Natural killer cell (primary cell): ENCODE data around the gene CDH13. TPM values are rescaled to one million over a fixed set of nuclear protein-coding genes. Genes with fewer than 3 reads are reported as not detected.

ENCODE experiments used
- ATAC-seq, 3 donors: fragments of 150-1000 bp in 2 of 3; fragments of 200-7000 bp in 1 of 3; cut with Tn5 transposase; 1 replicate in 1 of 3; 2 replicates in 2 of 3; pipeline ENCODE4 v1.10.0; 2021; ENCODE audit warnings: mild to moderate bottlenecking in 2 of 3, moderate library complexity in 2 of 3
- DNase-seq, 2 donors: peaks; one replicate each; pipeline versions ENCODE4 v3.0.0 to v3.0.0-alpha.2; 2013 to 2021; ENCODE audit warnings: mixed read lengths in 1 of 2
- H3K27ac ChIP-seq: one replicate; pipeline ENCODE4 v1.5.1; 2013; ENCODE audit warnings: mild to moderate bottlenecking, low read length
- H3K27me3 ChIP-seq: one replicate; pipeline ENCODE4 v1.6.1; 2013; ENCODE audit warnings: low read length; ENCODE audit not compliant: control insufficient read depth, insufficient read depth
- H3K36me3 ChIP-seq: one replicate; pipeline ENCODE4 v1.6.1; 2013; ENCODE audit warnings: low read length; ENCODE audit not compliant: control insufficient read depth, insufficient read depth
- H3K4me1 ChIP-seq: one replicate; pipeline ENCODE4 v1.6.1; 2013; ENCODE audit warnings: low read length; ENCODE audit not compliant: control insufficient read depth, insufficient read depth
- H3K4me3 ChIP-seq: one replicate; pipeline ENCODE4 v1.5.1; 2013; ENCODE audit warnings: low read length
- H3K9me3 ChIP-seq: one replicate; pipeline ENCODE4 v1.6.1; 2013; ENCODE audit warnings: low read length; ENCODE audit not compliant: control insufficient read depth, insufficient read depth
- H3K27ac Mint-ChIP-seq, 2 donors: one replicate each; pipeline ENCODE4 v1.8.0; 2022; ENCODE audit warnings: mild to moderate bottlenecking in 2 of 2, mixed read lengths in 2 of 2, moderate library complexity in 1 of 2
- H3K27me3 Mint-ChIP-seq, 2 donors: one replicate each; pipeline ENCODE4 v1.8.0; 2022; ENCODE audit warnings: low read depth in 2 of 2, mixed read lengths in 2 of 2
- H3K36me3 Mint-ChIP-seq: one replicate; pipeline ENCODE4 v1.8.0; 2022; ENCODE audit warnings: mixed read lengths
- H3K4me1 Mint-ChIP-seq, 2 donors: one replicate each; pipeline ENCODE4 v1.8.0; 2022; ENCODE audit warnings: mixed read lengths in 2 of 2
- H3K4me3 Mint-ChIP-seq: one replicate; pipeline ENCODE4 v1.8.0; 2022; ENCODE audit warnings: mild to moderate bottlenecking, moderate library complexity, mixed read lengths
- H3K9me3 Mint-ChIP-seq, 2 donors: one replicate each; pipeline ENCODE4 v1.8.0; 2022; ENCODE audit warnings: mixed read lengths in 2 of 2
- WGBS: methylation state at CpG from one replicate; pipeline ENCODE4 v1.1.7; 2013; ENCODE audit warnings: missing lambda C conversion rate; ENCODE audit not compliant: insufficient coverage; 5-methylcytosine and 5-hydroxymethylcytosine counted together
- intact Hi-C: fragments of 100-400 bp; cut with micrococcal nuclease; formaldehyde crosslinking; loops from one replicate; pipeline ENCODE4 v1.14.2; 2022
- total RNA-seq, 4 donors: library from RNA; stranded (reverse); fragments of 120-200 nt in 1 of 4; gene quantifications; one replicate each; pipeline versions ENCODE4 v1.2.3 to v1.2.4, GENCODE V29; 2013 to 2022
- TF ChIP-seq, protein P1 (sequence below): fragments of 200-600 bp; IDR thresholded peaks from one replicate; pipeline ENCODE4 v1.8.0; 2022; ENCODE audit warnings: antibody characterized with exemption

Gene CDH13
- total RNA-seq, 3 donors from 2014 or later (not counting 1 experiment from before 2014, with no cell fraction given) = not detected

DNA sequence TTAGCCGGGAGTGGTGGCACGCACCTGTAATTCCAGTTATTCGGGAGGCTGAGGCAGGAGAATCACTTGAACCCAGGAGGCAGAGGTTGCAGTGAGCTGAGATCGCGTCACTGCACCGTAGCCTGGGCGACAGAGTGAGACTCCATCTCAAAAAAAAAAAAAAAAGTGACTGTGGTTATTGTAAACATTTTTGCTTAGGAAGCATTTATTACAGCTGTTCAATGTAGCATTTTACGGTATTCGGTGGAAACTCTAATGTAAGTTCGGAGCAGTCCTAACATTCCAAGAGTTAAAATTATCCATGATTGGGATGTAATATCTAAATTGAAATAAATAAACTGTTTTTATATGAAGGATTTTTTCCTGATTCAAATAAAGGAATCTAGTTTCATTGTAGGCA, 926.2 kb downstream of the CDH13 start:
- H3K36me3 ChIP-seq = no peaks in the 10 kb centered on the region
- H3K27ac ChIP-seq = no peak overlapping the region
- H3K9me3 ChIP-seq = no peaks in the 10 kb centered on the region
- intact Hi-C loops = no loop called here
- H3K36me3 Mint-ChIP-seq = no peaks in the 10 kb centered on the region
- H3K9me3 Mint-ChIP-seq = peaks cover 0 to 4% of the 10 kb centered on the region in 2 donors
- no peak overlapping the region for H3K27ac Mint-ChIP-seq
- H3K4me3 ChIP-seq = no peak overlapping the region
- no peak for DNase-seq
- no peak overlapping the region for H3K4me3 Mint-ChIP-seq
- peaks cover 0 to 2% of the 10 kb centered on the region in 2 donors for H3K27me3 Mint-ChIP-seq
- no peaks in the 10 kb centered on the region for H3K4me1 ChIP-seq
- H3K27me3 ChIP-seq = no peaks in the 10 kb centered on the region
- no peaks in the 10 kb centered on the region for H3K4me1 Mint-ChIP-seq
- ATAC-seq = no peak
- TF ChIP-seq, protein P1, sequence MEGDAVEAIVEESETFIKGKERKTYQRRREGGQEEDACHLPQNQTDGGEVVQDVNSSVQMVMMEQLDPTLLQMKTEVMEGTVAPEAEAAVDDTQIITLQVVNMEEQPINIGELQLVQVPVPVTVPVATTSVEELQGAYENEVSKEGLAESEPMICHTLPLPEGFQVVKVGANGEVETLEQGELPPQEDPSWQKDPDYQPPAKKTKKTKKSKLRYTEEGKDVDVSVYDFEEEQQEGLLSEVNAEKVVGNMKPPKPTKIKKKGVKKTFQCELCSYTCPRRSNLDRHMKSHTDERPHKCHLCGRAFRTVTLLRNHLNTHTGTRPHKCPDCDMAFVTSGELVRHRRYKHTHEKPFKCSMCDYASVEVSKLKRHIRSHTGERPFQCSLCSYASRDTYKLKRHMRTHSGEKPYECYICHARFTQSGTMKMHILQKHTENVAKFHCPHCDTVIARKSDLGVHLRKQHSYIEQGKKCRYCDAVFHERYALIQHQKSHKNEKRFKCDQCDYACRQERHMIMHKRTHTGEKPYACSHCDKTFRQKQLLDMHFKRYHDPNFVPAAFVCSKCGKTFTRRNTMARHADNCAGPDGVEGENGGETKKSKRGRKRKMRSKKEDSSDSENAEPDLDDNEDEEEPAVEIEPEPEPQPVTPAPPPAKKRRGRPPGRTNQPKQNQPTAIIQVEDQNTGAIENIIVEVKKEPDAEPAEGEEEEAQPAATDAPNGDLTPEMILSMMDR = no peak
- WGBS = 81% methylated on average over 9 of the region's 10 CpGs

DNA sequence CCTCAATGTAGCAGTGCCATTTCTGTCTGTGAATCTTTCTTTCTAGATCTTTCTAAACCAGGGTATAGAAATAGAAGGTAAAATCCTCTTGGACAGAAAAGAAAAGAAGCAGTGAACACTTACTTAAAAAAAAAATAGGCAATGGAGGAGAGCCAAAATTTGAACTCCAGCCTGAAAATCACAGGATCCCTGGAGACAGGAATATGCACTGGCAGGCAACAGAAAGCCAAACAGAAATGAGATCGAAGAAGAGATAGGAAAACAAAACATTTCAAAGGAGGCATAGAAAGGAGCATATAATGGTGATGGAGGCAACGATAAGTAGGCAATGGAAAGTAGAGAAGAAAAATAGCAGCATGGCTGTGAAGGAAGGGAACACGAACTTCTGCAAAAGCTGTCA, 927.3 kb downstream of the CDH13 start:
- H3K27ac ChIP-seq = no peak overlapping the region
- Mint-ChIP-seq H3K27ac (no peak overlapping the region), H3K36me3 (no peaks in the 10 kb centered on the region), H3K4me3 (no peak overlapping the region), H3K4me1 (no peaks in the 10 kb centered on the region), H3K9me3 (peaks cover 0 to 4% of the 10 kb centered on the region in 2 donors), H3K27me3 (peaks cover 0 to 2% of the 10 kb centered on the region in 2 donors)
- TF ChIP-seq, protein P1 = no peak
- no peak for ATAC-seq
- DNase-seq = no peak
- H3K27me3 ChIP-seq = no peaks in the 10 kb centered on the region
- H3K4me1 ChIP-seq = no peaks in the 10 kb centered on the region
- 58% methylated on average over 2 of the region's 3 CpGs for WGBS
- no peaks in the 10 kb centered on the region for H3K9me3 ChIP-seq
- no peak overlapping the region for H3K4me3 ChIP-seq
- no peaks in the 10 kb centered on the region for H3K36me3 ChIP-seq
- intact Hi-C loops = no loop called here

DNA sequence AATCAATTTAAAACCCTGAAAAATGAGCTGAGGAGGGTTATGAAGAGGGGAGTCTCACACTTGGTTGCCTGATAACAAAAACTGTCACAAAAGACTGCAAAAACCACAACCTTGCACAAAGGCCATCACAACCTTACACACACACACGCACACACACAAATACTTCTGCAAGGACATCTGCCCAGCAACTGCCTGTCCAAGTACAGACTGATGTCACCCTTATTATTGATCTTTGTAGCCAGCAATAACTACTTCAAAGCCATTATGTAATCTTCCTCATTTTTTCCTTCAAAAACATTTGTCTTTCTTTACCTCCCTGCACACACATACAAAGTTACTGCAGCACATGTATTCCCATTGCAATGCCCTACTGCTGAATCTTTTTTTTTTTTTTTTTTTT, 927.8 kb downstream of the CDH13 start:
- Mint-ChIP-seq H3K36me3 (no peaks in the 10 kb centered on the region), H3K4me1 (no peaks in the 10 kb centered on the region), H3K27me3 (peaks cover 0 to 2% of the 10 kb centered on the region in 2 donors), H3K27ac (no peak overlapping the region), H3K9me3 (peaks cover 0 to 4% of the 10 kb centered on the region in 2 donors), H3K4me3 (no peak overlapping the region)
- DNase-seq (no peak), ATAC-seq (no peak)
- no peaks in the 10 kb centered on the region for H3K9me3 ChIP-seq
- no peak overlapping the region for H3K4me3 ChIP-seq
- H3K36me3 ChIP-seq = no peaks in the 10 kb centered on the region
- intact Hi-C loops = no loop called here
- no peaks in the 10 kb centered on the region for H3K27me3 ChIP-seq
- TF ChIP-seq, protein P1 = no peak
- H3K27ac ChIP-seq = no peak overlapping the region
- no peaks in the 10 kb centered on the region for H3K4me1 ChIP-seq
- WGBS = 86% methylated on average over 1 of the region's 1 CpG

DNA sequence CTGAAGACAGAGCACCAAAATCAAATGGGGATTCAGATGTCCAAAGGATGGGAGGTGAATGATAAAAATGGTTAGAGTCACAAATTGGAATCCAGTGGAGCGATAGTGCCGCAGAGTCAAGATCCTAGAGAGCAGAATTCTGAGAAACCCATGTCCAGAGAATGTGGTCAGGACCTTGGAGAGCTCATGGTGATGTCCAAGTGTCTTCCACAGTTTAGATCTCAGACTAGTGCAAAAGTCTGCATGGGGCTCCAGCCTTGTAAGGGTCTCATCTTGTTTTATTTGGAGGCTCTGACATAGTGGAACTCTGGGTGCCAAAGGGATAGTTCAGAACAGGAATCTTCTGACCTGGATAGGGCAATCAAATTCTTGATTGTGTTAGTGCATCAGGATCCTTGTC, 935.1 kb downstream of the CDH13 start:
- no peak for DNase-seq
- H3K36me3 Mint-ChIP-seq = no peaks in the 10 kb centered on the region
- no peaks in the 10 kb centered on the region for H3K4me1 Mint-ChIP-seq
- no peak overlapping the region for H3K27ac Mint-ChIP-seq
- H3K36me3 ChIP-seq = no peaks in the 10 kb centered on the region
- TF ChIP-seq, protein P1 = no peak
- intact Hi-C loops = no loop called here
- no peak overlapping the region for H3K27ac ChIP-seq
- H3K27me3 ChIP-seq = no peaks in the 10 kb centered on the region
- no peaks in the 10 kb centered on the region for H3K9me3 ChIP-seq
- no peak overlapping the region for H3K4me3 Mint-ChIP-seq
- no peaks in the 10 kb centered on the region for H3K4me1 ChIP-seq
- H3K27me3 Mint-ChIP-seq = peaks cover 0 to 4% of the 10 kb centered on the region in 2 donors
- WGBS = 95% methylated on average over 2 of the region's 2 CpGs
- H3K4me3 ChIP-seq = no peak overlapping the region
- ATAC-seq = no peak
- peaks cover 0 to 2% of the 10 kb centered on the region in 2 donors for H3K9me3 Mint-ChIP-seq
